ENCODE data around the gene ARAF. TPM values are rescaled to one million over a fixed set of nuclear protein-coding genes. Genes with fewer than 3 reads are reported as not detected.
"Not testable (repeated sequence)": the region's sequence is repeated elsewhere in the genome, so short reads cannot be mapped to it uniquely, and the experiment has no call there.

The ARAF gene
- total RNA-seq, 8 experiments from 2014 or later: 9.8 to 44.9 (median 25.4) TPM

GRCh38 chrX:47597222-47597621, 36.2 kb downstream of the ARAF start:
- Histone ChIP-seq H3K4me3 (no peak overlapping the region), H3K4me1 (replicated peaks in 1 of 2) (no peaks in the 10 kb centered on the region), H3K27ac (no peak overlapping the region)
- 49% methylated on average over 3 of the region's 3 CpGs; no CpG with 5 or more reads in 9 of the 10 experiments for WGBS, 10 experiments
- in situ Hi-C loops (cut with MboI; ENCODE audit: low pct_unique_long_range_greater_than_20kb in 2 of 9, low sequenced_read_pairs in 9 of 9, unreplicated experiment in 9 of 9): no loop called here
- no peak for ATAC-seq (replicated peaks in 6 of 8)

- in situ Hi-C loops (cut with MboI; ENCODE audit: low pct_unique_long_range_greater_than_20kb in 2 of 9, low sequenced_read_pairs in 9 of 9, unreplicated experiment in 9 of 9); H3K27ac ChIP-seq; H3K4me3 ChIP-seq; ATAC-seq (replicated peaks in 6 of 8); H3K4me1 ChIP-seq (replicated peaks in 1 of 2): not testable (repeated sequence)
- 39 to 90% (median 80%) methylated on average over 2 to 4 of the region's 4 CpGs; no CpG with 5 or more reads in 6 of the 10 experiments for WGBS, 10 experiments
Observed at GRCh38 chrX:47603125-47603524, 42.1 kb downstream of the ARAF start.

GRCh38 chrX:47605024-47605423, 44.0 kb downstream of the ARAF start:
- in situ Hi-C loops (cut with MboI; ENCODE audit: low pct_unique_long_range_greater_than_20kb in 2 of 9, low sequenced_read_pairs in 9 of 9, unreplicated experiment in 9 of 9): no loop called here
- WGBS, 10 experiments: 59 to 100% (median 100%) methylated on average over 1 to 8 of the region's 9 CpGs; no CpG with 5 or more reads in 7 of the 10 experiments
- Histone ChIP-seq H3K4me3 (no peak overlapping the region), H3K27ac (no peak overlapping the region), H3K4me1 (replicated peaks in 1 of 2) (peaks cover 0 to 3% of the 10 kb centered on the region in 2 donors)
- no peak for ATAC-seq (replicated peaks in 6 of 8)

GRCh38 chrX:47607091-47607490, 46.1 kb downstream of the ARAF start:
- Histone ChIP-seq H3K27ac (no peak overlapping the region), H3K4me1 (replicated peaks in 1 of 2) (peaks cover 0 to 3% of the 10 kb centered on the region in 2 donors), H3K4me3 (no peak overlapping the region)
- ATAC-seq (replicated peaks in 6 of 8): no peak
- in situ Hi-C loops (cut with MboI; ENCODE audit: low pct_unique_long_range_greater_than_20kb in 2 of 9, low sequenced_read_pairs in 9 of 9, unreplicated experiment in 9 of 9): no loop called here

- ATAC-seq (replicated peaks in 6 of 8): peak in 6 of 8 experiments; percentile 28 to 95 (median 91)
- WGBS, 10 experiments: 0 to 80% (median 60%) methylated on average over 1 of the region's 9 CpGs; no CpG with 5 or more reads in 7 of the 10 experiments
Observed at GRCh38 chrX:47608130-47608810, 47.3 kb downstream of the ARAF start.

GRCh38 chrX:47610511-47610910, 49.5 kb downstream of the ARAF start:
- in situ Hi-C loops (cut with MboI; ENCODE audit: low pct_unique_long_range_greater_than_20kb in 2 of 9, low sequenced_read_pairs in 9 of 9, unreplicated experiment in 9 of 9): no loop called here
- H3K4me1 ChIP-seq (replicated peaks in 1 of 2): peaks cover 0 to 3% of the 10 kb centered on the region in 2 donors
- no peak for ATAC-seq (replicated peaks in 6 of 8)
- H3K4me3 ChIP-seq: no peak overlapping the region
- no peak overlapping the region for H3K27ac ChIP-seq
- WGBS, 10 experiments: 45% methylated on average over 4 of the region's 4 CpGs; no CpG with 5 or more reads in 9 of the 10 experiments

More at GRCh38 chrX:47608130-47608810, 47.3 kb downstream of the ARAF start:
- Histone ChIP-seq H3K27ac (no peak overlapping the region), H3K4me1 (replicated peaks in 1 of 2) (peaks cover 0 to 3% of the 10 kb centered on the region in 2 donors), H3K4me3 (no peak overlapping the region)
- in situ Hi-C loops (cut with MboI; ENCODE audit: low pct_unique_long_range_greater_than_20kb in 2 of 9, low sequenced_read_pairs in 9 of 9, unreplicated experiment in 9 of 9): no loop called here

- peaks cover 0 to 3% of the 10 kb centered on the region in 2 donors for H3K4me1 ChIP-seq (replicated peaks in 1 of 2)
- ATAC-seq (replicated peaks in 6 of 8): no peak
- in situ Hi-C loops (cut with MboI; ENCODE audit: low pct_unique_long_range_greater_than_20kb in 2 of 9, low sequenced_read_pairs in 9 of 9, unreplicated experiment in 9 of 9): no loop called here
- H3K27ac ChIP-seq: no peak overlapping the region
- WGBS, 10 experiments: 40 to 100% (median 50%) methylated on average over 1 to 2 of the region's 2 CpGs; no CpG with 5 or more reads in 7 of the 10 experiments
- no peak overlapping the region for H3K4me3 ChIP-seq
Observed at GRCh38 chrX:47611489-47611888, 50.5 kb downstream of the ARAF start.

GRCh38 chrX:47611926-47612325, 50.9 kb downstream of the ARAF start:
- WGBS, 10 experiments: 0 to 100% (median 18%) methylated on average over 1 to 2 of the region's 2 CpGs; no CpG with 5 or more reads in 7 of the 10 experiments
- Histone ChIP-seq H3K4me1 (replicated peaks in 1 of 2) (peaks cover 0 to 3% of the 10 kb centered on the region in 2 donors), H3K4me3 (no peak overlapping the region), H3K27ac (no peak overlapping the region)
- ATAC-seq (replicated peaks in 6 of 8): no peak
- in situ Hi-C loops (cut with MboI; ENCODE audit: low pct_unique_long_range_greater_than_20kb in 2 of 9, low sequenced_read_pairs in 9 of 9, unreplicated experiment in 9 of 9): no loop called here

GRCh38 chrX:47612418-47612817, 51.4 kb downstream of the ARAF start:
- peaks cover 0 to 3% of the 10 kb centered on the region in 2 donors for H3K4me1 ChIP-seq (replicated peaks in 1 of 2)
- no peak overlapping the region for H3K4me3 ChIP-seq
- H3K27ac ChIP-seq: no peak overlapping the region
- ATAC-seq (replicated peaks in 6 of 8): no peak
- in situ Hi-C loops (cut with MboI; ENCODE audit: low pct_unique_long_range_greater_than_20kb in 2 of 9, low sequenced_read_pairs in 9 of 9, unreplicated experiment in 9 of 9): no loop called here

GRCh38 chrX:47613082-47613481, 52.1 kb downstream of the ARAF start:
- in situ Hi-C loops (cut with MboI; ENCODE audit: low pct_unique_long_range_greater_than_20kb in 2 of 9, low sequenced_read_pairs in 9 of 9, unreplicated experiment in 9 of 9): no loop called here
- no peak overlapping the region for H3K27ac ChIP-seq
- no peak overlapping the region for H3K4me3 ChIP-seq
- peak in 3 of 8 experiments; percentile 37 to 65 (median 42) for ATAC-seq (replicated peaks in 6 of 8)
- 57 to 80% methylated on average over 1 to 6 of the region's 8 CpGs; no CpG with 5 or more reads in 8 of the 10 experiments for WGBS, 10 experiments
- H3K4me1 ChIP-seq (replicated peaks in 1 of 2): peaks cover 3% of the 10 kb centered on the region in 2 donors

GRCh38 chrX:47614618-47615017, 53.6 kb downstream of the ARAF start:
- WGBS, 10 experiments: 0 to 83% (median 72%) methylated on average over 1 to 5 of the region's 5 CpGs; no CpG with 5 or more reads in 7 of the 10 experiments
- Histone ChIP-seq H3K4me3 (no peak overlapping the region), H3K4me1 (replicated peaks in 1 of 2) (peaks cover 0 to 6% of the 10 kb centered on the region in 2 donors), H3K27ac (no peak overlapping the region)
- in situ Hi-C loops (cut with MboI; ENCODE audit: low pct_unique_long_range_greater_than_20kb in 2 of 9, low sequenced_read_pairs in 9 of 9, unreplicated experiment in 9 of 9): no loop called here
- no peak for ATAC-seq (replicated peaks in 6 of 8)

- ATAC-seq (replicated peaks in 6 of 8): no peak
- Histone ChIP-seq H3K4me1 (replicated peaks in 1 of 2) (peaks cover 0 to 6% of the 10 kb centered on the region in 2 donors), H3K4me3 (peak overlapping the region; percentile 45 to 83 (median 63)), H3K27ac (no peak overlapping the region)
- 33% methylated on average over 2 of the region's 32 CpGs; no CpG with 5 or more reads in 9 of the 10 experiments for WGBS, 10 experiments
- in situ Hi-C loops (cut with MboI; ENCODE audit: low pct_unique_long_range_greater_than_20kb in 2 of 9, low sequenced_read_pairs in 9 of 9, unreplicated experiment in 9 of 9): no loop called here
Observed at GRCh38 chrX:47618923-47619485, 58.0 kb downstream of the ARAF start.

- H3K4me3 ChIP-seq: peak within 1 kb of the TSS; percentile 45 to 83 (median 63)
- H3K4me1 ChIP-seq (replicated peaks in 1 of 2): peaks cover 0 to 6% of the 10 kb centered on the region in 2 donors
- peak; percentile 73 to 83 (median 78) for ATAC-seq (replicated peaks in 6 of 8)
- 53 to 60% methylated on average over 1 to 12 of the region's 88 CpGs; no CpG with 5 or more reads in 8 of the 10 experiments for WGBS, 10 experiments
- H3K27ac ChIP-seq: peak within 1 kb of the TSS in 1 of 2 donors; percentile 66
- in situ Hi-C loops (cut with MboI; ENCODE audit: low pct_unique_long_range_greater_than_20kb in 2 of 9, low sequenced_read_pairs in 9 of 9, unreplicated experiment in 9 of 9): no loop called here
Observed at GRCh38 chrX:47619486-47620302, 58.7 kb downstream of the ARAF start, which contains the start of gene SYN1. TSS of gene SYN1 (minus strand) at chrX:47619857. CDS start at chrX:47619728, 129 bp downstream.
